Stimulated activated CD4-positive, alpha-beta T cell treated with anti-CD3 and anti-CD28 coated beads, TNF-alpha, amount 100 ng/mL, for 1 hour (primary cell): ENCODE results near the gene POLR1G.

ENCODE experiments used
- DNase-seq, 3 donors: peaks; one replicate each; pipeline ENCODE4 v3.0.0-alpha.2; 2020; ENCODE audit warnings: low read depth in 3 of 3, low spot score in 1 of 3

POLR1G gene, protein sequence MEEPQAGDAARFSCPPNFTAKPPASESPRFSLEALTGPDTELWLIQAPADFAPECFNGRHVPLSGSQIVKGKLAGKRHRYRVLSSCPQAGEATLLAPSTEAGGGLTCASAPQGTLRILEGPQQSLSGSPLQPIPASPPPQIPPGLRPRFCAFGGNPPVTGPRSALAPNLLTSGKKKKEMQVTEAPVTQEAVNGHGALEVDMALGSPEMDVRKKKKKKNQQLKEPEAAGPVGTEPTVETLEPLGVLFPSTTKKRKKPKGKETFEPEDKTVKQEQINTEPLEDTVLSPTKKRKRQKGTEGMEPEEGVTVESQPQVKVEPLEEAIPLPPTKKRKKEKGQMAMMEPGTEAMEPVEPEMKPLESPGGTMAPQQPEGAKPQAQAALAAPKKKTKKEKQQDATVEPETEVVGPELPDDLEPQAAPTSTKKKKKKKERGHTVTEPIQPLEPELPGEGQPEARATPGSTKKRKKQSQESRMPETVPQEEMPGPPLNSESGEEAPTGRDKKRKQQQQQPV

GRCh38 chr19:45406226-45407090 lies at the start of gene POLR1G:
Gene POLR1G, plus strand, starts transcription at chr19:45406644. Its CDS starts 53 bp downstream, at chr19:45406697.
- peak; percentile 39 to 62 (median 53) for DNase-seq

GRCh38 chr19:45356760-45357444 lies 49.5 kb upstream of the POLR1G start:
- no peak for DNase-seq

DNA sequence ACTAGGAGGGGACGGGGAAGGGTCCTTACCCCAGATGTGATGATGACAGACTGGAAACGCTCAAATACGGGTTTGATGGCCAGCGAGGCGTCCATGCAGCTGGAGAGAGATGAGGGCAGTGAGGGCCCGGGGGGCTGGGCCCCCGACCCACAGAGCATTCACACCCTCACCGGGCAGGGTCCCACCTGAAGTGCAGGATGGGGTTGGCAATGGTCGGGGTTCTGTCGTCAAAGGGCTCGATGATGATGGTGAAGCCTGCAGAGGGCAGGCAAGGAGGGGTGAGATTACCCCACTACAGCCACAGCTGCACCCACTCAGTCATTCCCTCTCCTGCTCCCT lies 49.0 kb upstream of the POLR1G start:
- no peak for DNase-seq

GRCh38 chr19:45358213-45358792 lies 48.1 kb upstream of the POLR1G start:
- no peak for DNase-seq

DNA sequence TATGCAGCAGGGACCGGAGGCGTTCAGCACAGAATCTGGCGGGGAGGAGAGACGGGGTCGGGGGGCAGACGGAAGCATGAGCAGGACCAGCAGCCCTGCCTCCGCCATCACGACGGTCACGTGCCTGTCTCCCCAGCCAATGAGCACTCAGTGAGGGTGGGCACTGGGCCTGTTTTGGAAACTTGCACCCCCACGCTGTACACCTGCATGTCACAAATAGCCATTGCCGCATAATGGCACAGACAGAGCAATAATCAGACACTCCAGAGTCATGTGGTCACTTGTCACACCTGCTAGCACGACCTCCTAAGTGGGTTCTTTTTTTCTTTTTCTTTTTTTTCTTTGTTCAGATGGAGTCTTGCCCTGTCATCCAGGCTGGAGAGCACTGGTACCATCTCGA lies 44.8 kb upstream of the POLR1G start:
- no peak for DNase-seq

DNA sequence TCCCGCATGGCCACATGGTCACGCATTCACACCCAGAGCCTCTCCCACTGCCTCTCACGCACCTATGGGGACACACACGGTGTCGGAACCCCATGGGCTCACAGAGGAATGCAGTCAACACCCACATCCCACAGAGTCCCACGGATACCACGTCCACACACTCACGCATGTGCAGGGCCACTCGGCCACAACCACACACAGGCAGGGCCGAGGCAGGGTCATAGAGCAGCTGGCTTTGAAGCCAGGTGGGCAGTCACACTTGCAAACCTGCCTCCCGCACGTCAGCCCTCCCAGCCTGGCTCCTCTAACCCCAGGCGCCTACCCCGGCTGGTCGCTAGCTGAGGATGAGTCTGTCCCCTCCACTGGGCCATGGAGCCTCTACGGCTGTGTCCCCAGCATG lies 44.2 kb upstream of the POLR1G start:
- no peak for DNase-seq

DNA sequence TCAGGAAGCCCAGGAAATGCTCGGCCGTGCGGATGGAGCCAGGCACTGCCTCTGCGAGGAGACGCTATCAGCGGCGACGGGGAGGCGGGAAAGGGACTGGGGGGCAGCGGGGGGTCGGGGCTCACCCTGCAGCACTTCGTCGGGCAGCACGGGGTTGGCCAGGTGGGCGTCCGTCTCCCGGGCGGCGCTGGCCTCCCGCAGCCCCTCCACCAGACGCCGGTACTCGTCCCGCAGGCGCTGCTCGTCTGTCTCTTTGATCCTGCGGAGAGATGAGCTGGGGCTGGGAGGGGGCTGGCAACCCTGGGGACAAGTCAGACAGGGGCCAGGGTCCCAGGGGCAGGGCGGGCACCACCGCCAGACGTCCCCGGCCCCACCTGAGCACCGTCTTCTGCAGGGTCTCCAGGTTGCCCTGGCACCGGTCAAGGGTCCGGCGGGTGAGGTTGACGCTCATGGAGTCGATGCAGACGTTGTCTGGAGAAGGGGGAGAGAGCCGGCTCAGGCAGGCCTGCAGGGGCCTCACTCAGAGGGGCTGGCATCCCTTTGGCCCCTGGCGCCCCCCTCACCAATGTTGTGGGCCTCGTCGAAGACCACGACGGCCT lies 42.5 kb upstream of the POLR1G start:
- DNase-seq = no peak

DNA sequence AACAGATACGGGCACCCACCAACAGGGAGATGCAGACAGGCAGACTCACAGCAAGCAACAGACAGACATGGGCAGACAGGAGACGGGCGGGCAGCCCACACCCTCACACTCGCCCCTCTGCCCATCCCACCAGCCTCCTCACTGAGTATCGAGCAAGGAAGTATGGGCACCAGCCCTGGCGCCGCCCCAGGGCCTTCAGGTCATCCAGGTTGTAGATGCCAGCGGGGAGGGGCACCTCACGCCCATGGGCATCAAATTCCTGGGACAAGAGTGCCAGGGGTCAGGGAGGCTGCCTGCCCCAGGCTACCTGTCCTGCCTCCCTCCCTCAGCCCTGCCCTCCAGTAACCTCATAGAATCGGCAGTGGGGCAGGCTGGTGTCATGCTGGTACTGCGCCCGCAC lies 41.7 kb upstream of the POLR1G start:
- DNase-seq = no peak

DNA sequence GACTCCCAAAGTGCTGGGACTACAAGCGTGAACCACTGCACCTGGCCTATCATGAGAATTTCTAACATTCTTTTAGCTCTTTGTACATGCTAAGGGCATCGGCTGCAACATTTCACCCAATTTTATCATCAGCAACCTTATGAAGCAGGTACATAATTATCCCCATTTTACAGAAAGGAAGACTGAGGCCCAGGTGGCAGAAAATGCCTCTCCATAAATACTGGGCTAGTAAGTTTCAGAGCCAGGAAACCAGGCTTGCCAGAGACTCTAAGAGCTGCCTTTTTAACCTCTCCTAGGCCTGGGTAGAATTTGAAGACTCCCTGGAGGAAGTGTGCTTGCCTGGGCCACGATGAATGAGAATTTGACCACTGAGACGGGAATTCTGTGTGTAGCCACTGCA lies 38.3 kb upstream of the POLR1G start:
- no peak for DNase-seq

DNA sequence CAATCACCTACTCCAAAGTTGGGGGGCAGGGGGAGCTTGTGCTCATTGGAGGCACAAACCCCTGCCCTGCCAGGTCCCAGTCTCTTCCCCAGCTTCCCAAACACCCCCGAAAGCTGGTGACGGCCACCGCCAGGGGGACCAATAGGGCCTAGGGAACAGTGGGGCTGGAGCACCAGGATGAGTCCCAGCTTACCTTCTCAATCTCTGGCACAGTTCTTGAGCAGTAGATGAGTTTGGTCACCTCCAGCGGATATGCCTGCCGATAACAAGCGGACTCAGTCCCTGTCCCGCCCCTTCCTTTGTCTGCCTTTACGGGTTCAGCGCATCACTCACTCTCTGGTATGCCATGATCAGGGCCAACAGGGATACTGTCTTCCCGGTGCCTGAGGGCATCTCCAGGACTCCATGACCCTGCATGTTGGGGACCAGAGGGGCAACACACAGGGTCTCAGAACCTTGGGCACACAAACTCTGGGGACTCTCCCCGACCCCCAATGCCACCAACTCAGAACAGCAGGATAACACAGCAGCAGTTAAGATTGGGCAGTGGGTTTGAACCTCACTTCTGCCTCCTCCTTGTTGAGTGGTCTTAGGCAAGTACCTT lies 37.6 kb upstream of the POLR1G start:
- no peak for DNase-seq

DNA sequence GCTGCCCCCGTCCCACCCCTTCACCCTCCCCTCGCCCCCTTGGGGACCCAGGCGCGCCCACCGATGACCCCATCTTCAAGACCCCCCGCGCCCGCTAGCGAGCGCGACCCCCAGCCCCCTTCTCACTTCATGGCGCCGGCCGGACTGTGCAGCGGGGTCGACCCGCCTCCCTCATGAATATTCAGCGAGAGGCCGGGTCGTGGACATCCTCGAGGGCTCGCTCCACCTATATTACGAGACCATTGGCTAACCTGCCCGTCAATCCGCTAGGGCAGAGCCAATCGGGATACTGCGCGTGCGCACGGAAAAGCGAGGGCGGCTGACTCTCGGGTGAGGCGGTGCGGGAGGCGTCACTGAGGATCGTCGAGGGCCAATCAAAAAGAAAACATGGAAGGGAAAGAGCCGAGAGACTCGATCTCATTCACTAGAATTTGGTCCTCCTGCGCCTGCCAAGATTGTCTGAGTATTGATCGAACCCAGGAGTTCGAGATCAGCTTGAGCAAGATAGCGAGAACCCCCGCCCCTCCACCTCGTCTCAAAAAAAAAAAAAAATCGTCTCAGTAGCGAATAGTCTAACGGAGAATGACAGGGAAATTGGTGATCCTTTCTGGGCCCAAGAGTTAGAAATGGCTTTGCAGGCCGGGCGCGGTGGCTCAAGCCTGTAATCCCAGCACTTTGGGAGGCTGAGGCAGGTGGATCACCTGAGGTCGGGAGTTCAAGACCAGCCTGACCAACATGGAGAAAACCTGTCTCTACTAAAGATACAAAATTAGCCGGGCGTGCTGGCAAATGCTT lies 35.8 kb upstream of the POLR1G start, which contains the start of gene ERCC2:
Gene ERCC2 (minus strand): TSS at position 164 of the 795 bp plus-strand sequence. CDS start 33 bp downstream, at position 131.
- peak; percentile 99 to 100 (median 99) for DNase-seq

- DNase-seq = no peak
Observed at GRCh38 chr19:45376045-45376724, 30.3 kb upstream of the POLR1G start.

GRCh38 chr19:45380107-45380506 lies 26.3 kb upstream of the POLR1G start:
- no peak for DNase-seq

- no peak for DNase-seq
Observed at GRCh38 chr19:45382426-45382825, 24.0 kb upstream of the POLR1G start.

- DNase-seq = no peak
Observed at GRCh38 chr19:45385392-45386221, 20.8 kb upstream of the POLR1G start.

GRCh38 chr19:45391346-45391745 lies 15.1 kb upstream of the POLR1G start:
- no peak for DNase-seq

- DNase-seq = no peak
Observed at GRCh38 chr19:45391871-45392665, 14.4 kb upstream of the POLR1G start.
